GM19452 (cell line): Measurements from ENCODE around the gene SRRM1.
"Not testable (repeated sequence)": the region's sequence is repeated elsewhere in the genome, so short reads cannot be mapped to it uniquely, and the experiment has no call there.

Experiments
- ATAC-seq: cut with Tn5 transposase; IDR thresholded peaks from one replicate; pipeline ENCODE4 v1.9.1; 2021; ENCODE audit not compliant: unreplicated experiment

SRRM1 gene

DNA sequence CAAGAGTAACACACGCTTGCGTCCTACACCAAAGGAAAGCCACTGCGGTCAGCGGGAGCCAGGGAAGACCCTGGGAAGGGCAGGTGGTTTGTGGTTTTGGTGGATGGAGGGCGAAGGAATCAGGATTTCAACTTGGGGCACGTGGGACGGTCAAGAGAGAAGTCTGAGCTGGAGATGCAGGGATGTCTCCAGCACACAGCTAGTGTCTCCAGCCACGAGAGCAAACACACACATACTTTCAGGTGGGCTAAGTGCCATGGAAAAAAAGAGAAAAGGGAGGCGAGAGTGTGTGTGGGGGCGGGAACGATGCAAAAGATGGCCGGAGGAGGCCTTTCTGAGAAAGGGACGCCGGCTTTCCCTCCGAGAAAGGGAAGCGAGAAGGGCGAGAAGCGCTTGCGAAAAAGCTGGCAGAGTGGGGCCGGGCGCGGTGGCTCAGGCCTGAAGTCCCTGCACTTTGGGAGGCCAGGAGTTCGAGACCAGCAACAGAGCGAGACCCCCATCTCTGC is 1.4 kb upstream of the SRRM1 start:
- no peak for ATAC-seq

GRCh38 chr1:24643363-24644099 is 429 bp downstream of the SRRM1 start:
- peak; percentile 8 for ATAC-seq

GRCh38 chr1:24644100-24644384 is 940 bp downstream of the SRRM1 start:
- no peak for ATAC-seq

DNA sequence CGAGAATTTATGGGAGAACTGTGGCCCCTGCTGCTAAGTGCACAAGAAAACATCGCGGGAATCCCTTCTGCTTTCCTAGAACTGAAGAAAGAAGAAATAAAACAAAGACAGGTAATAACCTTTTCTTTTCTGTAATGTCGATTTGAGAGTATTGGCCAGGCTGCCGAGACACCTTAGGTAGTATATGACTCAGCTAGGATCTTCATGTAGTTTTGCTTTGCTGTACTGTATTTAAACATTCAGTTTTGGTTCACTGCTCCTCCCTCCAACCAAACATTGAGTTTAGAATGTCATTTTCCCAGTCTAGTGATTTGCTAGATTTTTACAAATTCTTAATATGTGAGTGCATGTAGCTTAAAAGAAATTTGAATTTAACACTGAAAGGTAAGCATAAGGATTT is 5.8 kb downstream of the SRRM1 start:
- ATAC-seq = no peak

- no peak for ATAC-seq
Observed at GRCh38 chr1:24652382-24652781, 9.3 kb downstream of the SRRM1 start.

- ATAC-seq = no peak
Observed at GRCh38 chr1:24654010-24654409, 10.9 kb downstream of the SRRM1 start.

DNA sequence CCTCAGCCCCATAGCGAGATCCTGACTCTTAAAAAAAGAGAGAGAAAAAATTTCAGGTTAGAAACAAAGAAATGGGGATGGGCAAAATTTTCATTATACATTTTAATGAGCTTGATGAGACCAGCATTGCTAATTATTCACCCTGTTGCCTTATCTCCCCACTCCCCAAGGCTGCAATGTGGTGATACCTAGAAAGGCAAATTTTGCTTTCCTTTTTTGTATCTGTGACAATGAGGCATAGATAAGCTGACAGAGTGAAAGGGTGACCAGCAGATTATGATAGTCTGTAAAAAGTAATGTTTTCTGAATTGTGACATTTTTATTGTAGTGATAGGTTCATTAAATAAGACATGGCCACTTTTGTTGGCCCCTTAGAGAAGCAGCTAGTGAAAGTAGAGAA is 12.9 kb downstream of the SRRM1 start:
- ATAC-seq = no peak

GRCh38 chr1:24657781-24658180 is 14.7 kb downstream of the SRRM1 start:
- no peak for ATAC-seq

DNA sequence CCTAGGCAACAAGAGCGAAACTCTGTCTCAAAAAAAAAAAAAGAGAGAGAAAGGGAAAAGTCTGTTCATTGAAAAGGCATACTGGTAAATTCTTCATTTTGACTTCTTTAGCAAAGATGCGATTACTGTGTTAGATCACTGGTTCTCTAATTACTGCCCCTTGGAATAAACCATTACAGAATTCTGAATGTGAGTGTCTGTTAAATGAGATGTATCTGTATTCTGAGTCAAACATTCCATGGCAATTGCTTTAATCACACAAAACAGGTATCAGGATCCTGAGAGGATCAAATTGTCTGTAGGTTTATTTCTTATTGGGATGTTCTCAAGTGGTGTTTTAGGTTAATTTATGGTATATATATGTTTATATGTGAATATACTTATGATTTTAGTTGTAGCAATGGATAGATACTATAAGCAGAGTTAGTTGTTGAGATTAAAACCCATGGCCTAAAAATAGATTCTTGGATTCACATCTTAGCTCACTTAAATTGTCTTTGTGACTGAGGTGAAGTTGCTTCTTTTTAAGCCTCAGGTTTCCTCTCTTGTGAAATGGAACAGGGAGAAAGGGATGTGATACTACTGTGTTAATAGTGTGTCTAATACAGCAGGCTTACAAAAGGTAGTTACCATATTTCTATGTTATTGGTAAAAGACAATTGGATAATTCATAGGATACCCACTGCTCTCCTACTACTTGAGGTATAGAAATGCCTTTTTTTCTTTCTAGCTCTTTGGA is 16.2 kb downstream of the SRRM1 start:
- no peak for ATAC-seq

- ATAC-seq = no peak
Observed at GRCh38 chr1:24659993-24660665, 17.0 kb downstream of the SRRM1 start.

DNA sequence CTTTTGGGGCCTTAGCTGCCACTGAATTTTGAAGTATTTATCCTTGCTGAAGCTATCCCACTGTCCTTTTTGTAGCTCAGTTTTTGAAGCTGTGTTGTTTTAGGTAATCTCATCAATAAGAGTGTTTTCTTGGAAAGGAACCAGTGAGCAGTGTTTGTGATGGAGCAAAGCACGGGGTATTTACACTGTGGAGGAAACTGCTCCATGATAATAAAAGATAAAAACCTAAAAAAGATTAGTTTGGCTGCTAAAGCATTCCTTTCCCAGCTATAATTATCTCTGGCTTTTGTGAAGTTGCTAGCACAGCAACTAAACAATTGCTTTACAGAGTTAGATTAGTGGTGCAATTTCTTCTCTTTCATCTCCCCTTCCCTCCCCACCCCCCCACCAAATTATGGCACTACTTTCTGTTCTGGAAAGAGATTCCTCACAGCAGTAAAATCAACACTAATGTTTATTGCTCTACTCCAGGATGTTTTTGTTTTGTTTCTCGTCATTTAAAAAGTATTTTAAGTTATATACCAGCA is 21.5 kb downstream of the SRRM1 start:
- no peak for ATAC-seq

DNA sequence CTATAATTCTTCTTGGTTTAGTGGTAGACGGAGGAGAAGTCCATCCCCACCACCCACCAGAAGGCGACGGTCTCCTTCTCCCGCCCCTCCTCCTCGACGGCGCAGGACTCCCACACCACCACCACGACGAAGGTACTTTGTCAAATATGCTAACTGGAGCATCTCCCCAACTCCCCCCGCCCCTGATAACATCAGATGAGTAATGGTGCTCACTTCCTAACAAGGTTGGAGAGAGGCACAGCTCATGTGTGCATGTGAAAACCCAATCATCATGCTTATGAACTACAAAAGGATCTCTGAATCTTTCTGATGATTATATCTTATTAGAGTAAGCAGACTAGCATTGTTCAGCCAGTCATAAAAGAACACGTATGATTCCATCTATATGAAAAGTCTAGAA is 23.7 kb downstream of the SRRM1 start:
- ATAC-seq = no peak

GRCh38 chr1:24671372-24671771 is 28.3 kb downstream of the SRRM1 start:
- not testable (repeated sequence) for ATAC-seq

- not testable (repeated sequence) for ATAC-seq
Observed at GRCh38 chr1:24672686-24673085, 29.6 kb downstream of the SRRM1 start.

GRCh38 chr1:24673341-24673740 is 30.2 kb downstream of the SRRM1 start:
- ATAC-seq = no peak

DNA sequence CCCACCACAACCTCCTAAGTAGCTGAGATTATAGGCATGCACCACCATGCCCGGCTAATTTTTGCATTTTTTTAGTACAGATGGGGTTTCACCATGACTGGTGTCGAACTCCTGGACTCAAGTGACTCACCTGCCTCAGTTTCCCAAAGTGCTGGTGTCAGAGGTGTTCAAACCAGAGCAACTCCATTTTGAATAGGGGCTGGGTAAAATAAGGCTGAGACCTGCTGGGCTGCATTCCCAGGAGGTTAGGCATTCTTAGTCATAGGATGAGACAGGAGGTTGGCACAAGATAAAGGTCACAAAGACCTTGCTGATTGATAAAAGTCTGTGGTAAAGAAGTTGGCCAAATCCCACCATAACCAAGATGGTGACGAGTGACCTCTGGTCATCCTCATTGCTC is 35.3 kb downstream of the SRRM1 start:
- ATAC-seq = not testable (repeated sequence)

DNA sequence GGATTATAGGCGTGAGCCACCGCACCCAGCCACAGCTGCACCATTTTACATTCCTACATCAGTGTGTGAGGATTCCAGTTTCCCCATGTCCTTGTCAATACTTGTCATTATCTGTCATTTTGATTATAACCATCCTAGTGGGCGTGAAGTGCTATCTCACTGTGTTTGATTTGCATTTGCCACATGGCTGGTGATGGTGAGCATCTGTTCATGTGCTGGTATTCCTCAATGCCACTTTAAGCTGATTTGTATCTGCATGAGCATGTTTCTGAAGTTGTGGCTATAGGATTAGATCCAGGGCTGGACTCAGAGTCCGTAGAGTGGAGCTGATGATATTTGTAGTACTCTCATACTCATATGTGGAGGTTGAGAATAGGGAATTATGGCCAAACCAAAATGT is 36.6 kb downstream of the SRRM1 start:
- no peak for ATAC-seq

- no peak for ATAC-seq
Observed at GRCh38 chr1:24683713-24684162, 40.6 kb downstream of the SRRM1 start.

GRCh38 chr1:24688033-24688432 is 44.9 kb downstream of the SRRM1 start:
- no peak for ATAC-seq

- ATAC-seq = no peak
Observed at GRCh38 chr1:24688621-24689195, 45.6 kb downstream of the SRRM1 start.

GRCh38 chr1:24691051-24691450 is 47.9 kb downstream of the SRRM1 start:
- no peak for ATAC-seq
